ENCODE results near the gene MFSD6.
"Not testable (repeated sequence)": the region's sequence is repeated elsewhere in the genome, so short reads cannot be mapped to it uniquely, and the experiment has no call there.

The MFSD6 gene

DNA sequence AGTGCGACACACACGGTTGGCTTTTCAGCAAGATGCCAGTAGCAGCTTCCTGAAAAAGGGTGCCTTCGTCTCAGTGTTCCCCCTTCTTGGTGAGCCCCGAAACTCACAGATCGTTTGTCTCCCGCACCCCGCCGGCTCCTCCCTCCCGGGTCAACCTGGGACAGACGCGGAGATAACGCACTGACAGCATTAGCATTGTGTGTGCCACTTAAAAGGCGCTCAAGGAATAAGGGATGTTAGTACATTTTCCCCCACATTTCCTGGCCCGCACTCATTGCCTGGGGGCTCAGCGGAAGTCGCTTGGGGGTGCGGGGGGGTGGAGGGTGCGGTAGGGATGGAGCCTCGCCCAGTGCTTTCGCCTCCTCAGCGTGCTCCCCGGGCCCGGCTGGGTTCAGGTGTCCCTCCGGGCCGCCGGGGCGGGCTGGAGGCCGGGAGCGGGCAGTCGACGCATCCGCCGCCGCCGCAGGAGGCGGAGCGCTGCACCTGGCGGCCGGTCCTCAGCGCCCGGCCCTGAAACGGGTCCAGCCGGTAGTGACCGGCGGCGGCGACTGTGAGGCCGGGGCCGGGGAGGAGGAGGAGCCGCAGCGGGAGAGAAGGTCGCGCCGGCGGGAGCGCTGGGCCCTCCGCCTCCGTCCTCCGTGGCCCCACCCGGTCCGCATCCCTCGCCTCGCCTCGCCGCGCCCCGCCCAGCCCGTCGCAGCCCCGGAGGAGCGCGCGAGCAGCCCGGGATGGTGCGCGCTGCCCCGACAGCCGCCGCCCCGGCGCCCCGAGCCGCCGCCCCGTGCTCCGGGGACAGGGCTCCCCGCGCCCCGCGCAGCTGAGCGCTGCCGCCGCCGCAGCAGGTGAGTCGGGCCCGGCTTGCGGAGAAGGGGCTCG lies at the start of gene MFSD6:
MFSD6 (plus strand) TSS at position 694 of the 876 bp plus-strand sequence. CDS start 27,675 bp downstream, outside the sequence.
- no peak for DNase-seq

DNA sequence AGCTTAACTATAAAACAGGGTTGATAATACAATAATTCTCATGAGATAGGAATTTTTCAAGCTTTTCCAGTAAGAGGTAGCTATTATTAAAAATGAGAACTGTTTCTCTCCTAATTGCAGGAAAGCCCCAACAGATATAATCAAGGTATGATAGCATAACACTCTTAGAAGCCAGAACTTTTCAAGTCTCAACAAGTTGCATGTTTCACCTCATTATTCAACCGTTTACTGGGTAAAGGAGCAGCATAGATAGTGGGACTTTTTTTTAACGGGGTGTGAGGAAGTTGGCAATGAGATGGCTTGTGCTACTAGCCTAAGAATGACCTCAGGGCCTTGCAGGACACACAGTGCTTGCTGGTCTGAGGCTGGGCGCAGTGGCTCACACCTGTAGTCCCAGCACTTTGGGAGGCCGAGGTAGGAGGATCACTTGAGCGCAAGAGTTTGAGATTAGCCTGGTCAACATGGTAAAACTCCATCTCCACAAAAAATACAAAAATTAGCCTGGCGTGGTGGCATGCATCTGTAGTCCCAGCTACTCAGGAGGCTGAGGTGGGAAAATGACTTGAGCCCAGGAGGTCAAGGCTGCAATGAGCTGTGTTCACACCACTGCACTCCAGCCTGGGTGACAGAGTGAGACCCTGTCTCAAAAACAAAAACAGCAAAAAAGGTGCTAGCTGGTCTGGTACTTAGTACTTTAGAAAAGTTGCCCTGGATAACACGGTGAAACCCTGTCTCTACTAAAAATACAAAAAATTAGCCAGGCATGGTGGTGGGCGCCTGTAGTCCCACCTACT lies 49.3 kb upstream of the MFSD6 start:
- DNase-seq, result not testable (repeated sequence)

DNA sequence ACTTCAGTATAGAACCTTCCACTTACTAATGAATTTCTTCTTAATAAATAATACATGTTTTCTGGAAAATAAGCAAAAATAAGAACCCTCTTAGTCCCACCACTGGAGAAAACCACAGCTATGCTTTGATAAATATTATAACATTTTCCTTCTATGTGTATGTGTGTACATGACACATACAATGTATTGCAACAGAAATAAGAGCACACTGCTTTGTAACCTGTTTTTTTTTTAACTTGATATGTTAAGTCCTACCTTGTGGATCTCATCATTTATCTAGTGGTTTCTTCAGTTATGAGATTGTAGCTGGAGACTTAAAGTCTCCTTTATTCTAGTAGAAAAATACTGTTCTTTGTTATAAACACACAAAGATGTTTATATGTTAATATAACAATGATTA lies 47.6 kb upstream of the MFSD6 start:
- no peak for DNase-seq

DNA sequence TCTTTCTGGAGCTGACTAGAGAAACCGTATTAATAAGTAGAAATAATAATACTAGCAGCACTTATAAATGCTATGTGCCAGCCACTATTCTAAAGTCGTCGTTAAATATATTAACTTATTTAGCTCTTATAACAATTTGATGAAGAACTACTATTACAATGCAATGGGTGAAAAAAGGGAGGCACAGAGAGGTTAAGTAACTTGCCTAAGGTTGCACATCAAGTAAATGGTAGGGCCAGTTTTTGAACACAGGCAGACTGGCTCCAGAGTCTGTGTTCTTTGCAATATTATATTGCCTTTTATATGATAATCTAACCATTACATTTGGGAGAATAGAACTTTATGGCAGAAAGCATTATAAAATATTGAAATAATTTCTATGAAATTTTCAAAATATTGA lies 47.2 kb upstream of the MFSD6 start:
- no peak for DNase-seq

DNA sequence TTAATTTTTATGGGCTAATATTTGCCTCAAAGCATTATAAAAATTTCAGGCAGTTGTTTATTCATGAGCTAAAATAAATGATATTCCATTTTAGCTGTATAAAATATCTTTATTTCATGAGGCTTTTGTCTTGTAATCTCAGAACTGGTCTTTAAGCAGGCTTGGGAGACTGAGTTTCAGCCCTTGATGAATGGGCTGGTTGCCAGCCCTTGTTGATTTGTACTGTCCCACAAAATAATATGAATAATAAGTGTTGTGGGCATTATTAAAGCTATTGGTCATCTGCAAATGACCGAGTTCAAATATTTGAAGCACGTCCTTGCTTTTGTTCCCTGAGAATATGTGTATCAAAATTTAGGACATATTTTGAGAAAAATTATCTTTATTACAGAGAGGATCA lies 46.6 kb upstream of the MFSD6 start:
- DNase-seq, result no peak

DNA sequence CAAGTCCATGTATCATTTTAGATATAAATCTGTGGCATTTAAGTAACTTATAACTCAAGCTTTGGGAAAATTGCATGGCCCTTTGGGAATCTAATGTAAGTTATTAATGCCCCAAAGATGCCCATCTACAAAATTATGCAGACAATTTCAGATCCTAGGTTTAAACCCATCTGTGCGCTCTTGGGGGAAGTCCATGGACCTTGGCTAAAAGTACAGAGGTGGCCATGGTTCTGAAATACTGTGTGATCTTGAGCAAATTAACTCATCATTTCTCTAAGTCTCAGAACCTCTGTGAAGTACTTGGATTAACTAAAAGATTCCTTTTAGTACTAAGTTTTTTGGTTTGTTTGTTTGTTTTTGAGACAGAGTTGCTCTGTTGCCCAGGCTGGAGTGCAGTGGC lies 45.3 kb upstream of the MFSD6 start:
- DNase-seq, result no peak

DNA sequence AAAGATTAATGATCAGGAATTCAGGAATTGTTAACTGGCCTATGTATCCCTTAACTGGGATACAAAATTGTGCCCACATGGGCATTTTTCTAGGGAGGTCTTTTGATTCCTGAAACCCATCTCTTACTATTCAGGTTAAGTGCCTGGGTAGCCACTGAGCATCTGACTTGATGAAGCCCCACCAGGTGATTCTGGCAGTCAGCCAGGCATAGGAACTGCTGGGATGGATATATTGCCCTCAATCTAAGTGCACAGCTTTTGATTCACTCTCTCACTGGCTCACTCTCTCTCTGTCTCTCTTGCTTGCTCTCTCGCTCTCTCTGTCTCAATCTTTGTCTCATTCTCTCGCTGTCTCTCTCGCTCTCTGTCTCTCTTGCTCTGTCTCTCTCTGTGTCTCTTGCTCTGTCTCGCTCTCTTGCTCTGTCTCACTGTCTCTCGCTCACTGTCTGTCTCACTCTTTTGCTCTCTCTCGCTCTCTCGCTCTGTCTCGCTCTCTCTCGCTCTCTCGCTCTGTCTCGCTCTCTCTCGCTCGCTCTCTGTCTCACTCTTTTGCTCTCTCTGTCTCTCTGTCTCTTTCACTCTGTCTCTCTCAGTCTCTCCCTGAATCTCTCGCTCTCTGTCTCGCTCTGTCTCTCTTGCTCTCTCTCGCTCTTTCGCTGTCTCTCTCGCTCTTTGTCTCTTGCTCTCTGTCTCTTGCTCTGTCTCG lies 42.5 kb upstream of the MFSD6 start:
- no peak for DNase-seq

DNA sequence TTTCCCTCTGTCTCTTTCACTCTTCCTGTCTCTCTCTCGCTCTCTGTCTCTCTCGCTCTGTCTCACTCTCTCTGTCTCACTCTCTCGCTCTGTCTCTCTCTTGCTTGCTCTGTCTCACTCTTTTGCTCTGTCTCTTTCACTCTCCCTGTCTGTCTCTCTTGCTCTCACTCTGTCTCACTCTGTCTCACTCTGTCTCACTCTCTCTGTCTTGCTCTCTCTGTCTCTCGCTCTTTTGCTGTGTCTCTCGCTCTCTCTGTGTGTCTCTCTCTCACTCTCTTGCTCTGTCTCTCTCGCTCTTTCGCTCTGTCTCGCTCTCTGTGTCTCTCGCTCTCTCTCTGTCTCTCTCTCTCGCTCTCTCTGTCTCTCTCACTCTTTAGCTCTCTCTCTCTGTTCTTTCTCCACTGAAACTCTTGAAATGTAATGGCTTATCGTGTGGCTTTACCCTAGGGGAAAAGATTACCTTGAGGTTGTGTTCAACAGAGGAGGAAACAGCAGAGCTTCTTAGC lies 41.9 kb upstream of the MFSD6 start:
- DNase-seq, result no peak

DNA sequence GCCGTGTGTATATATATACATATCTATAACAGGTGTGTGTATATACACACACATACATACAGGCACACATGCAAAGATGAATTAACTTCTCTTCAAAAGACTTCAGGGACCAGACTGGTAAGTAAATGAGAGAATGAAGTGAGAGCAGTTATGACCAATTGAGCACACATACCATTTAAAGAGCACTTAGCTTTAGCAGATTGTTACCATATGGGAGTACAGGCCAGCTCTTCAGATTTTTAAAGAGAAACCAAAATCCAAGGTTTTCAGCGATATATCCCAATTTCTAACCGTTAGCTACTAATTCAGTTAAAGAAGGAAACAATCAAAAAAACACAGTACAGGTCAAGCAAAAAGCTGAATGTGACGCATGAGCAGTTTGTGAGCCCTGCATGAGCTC lies 41.1 kb upstream of the MFSD6 start:
- no peak for DNase-seq

DNA sequence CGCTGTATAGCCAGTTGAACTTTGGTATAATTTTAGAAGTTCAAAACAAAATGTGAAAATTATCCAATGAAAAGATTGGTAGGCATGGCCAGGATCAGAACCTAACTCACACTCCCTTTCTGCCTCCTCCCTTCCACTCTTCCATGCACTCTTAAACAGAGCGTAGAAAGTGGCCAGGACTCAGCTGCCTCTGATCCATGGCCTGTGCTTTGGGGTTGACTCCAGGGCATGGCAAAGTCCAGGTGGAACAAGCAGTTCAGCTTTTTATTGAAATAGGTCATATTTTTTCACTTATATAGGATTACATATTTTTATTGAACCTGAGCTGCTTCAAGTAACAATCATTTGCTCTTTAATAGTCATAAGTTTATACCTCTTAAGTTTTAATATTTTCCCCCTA lies 38.5 kb upstream of the MFSD6 start:
- no peak for DNase-seq

DNA sequence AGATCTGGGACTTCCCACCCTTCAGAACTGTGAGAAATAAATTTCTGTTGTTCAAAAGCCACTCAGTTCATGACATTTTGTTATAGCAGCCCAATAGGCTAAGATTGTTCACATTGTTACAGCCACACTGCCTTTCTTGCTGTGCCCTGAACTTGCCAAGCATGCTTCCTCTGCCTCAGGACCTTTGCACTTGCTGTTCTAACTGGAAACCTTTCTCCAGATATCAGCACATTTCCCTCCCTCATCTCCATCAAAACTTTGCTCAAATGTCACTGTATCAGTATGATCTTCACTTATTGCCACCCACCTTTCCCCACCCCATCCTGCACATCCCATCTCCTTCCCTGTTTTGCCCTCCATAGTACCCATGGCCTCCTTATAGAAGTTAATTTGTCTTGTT lies 32.1 kb upstream of the MFSD6 start:
- DNase-seq, result no peak

DNA sequence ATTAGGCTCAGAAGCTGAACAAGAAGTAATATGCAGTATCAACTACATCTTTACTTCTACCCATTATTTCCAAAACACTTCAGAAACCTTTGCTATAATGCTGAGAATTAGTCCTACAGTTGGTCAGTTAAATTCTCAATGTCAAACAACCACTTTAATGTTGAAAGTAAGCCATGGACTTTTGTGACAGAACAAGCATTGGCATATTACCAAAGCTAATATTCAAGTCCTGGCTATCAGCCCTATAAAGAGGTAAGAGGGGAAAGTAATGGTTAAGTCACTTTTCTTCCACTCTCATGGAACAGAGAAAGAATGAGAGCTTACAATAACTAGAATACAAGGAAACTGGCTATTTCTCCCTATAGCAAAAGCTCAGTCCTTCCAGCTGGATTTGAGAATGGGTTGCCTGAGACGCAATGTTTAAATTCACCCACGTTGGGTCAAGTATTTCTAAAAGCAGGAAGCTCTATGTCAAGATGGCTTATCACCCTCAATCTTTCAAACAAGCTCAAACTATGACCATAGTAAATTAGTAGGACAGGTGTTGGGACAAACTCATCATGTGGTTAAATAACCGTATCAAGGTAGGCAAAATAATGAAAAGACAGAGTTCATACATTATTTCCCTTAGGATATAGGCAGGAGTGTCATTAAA lies 31.4 kb upstream of the MFSD6 start:
- no peak for DNase-seq

DNA sequence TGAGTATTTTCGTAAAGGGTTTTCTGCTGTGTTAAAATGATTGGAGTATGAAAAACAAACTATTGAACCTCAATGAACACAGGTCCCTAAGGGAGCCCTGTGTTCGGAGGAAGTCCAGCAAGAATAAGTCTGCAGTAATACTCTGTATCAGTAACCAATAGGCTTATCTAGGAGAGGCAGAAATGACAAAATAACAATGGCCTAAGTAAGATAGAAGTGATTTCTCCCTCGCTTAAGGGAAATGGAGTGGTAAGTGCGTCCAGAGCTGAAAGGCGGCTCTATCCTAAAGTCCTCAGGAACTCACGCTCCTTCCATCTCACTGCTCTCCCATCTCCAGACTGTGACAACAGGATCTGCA lies 29.3 kb upstream of the MFSD6 start:
- no peak for DNase-seq

DNA sequence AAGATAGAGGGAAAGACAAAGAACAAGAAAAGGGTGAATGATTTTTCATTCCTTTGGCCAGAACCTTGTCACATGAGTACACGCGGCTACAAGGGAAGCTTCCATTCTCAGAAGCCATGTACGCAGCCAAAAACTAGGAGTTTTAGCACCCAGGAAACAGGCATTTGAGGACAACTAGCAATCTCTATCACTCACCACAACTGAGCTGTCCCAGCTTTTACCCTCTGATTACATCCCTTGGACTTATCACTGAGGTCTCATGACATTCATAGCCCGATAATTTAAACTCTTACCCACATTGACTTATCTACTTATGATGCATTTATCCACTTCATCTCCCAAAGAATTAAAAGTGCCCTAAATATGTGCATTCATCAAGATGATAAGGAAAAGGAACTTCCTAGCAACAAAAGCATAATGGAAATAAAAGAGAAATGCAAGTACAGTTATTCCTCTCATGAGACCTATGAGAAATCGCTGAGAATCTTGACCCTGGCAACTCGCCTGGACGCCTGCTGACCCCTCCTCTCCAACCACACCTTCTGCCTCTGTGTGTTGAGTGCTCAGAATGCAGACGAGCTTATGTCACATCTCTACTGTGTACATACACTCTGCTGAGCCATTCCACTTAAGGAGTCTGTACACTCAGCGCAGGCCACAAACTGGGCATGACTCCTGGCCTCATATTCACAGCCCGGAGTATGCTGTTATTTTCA lies 28.7 kb upstream of the MFSD6 start:
- no peak for DNase-seq

DNA sequence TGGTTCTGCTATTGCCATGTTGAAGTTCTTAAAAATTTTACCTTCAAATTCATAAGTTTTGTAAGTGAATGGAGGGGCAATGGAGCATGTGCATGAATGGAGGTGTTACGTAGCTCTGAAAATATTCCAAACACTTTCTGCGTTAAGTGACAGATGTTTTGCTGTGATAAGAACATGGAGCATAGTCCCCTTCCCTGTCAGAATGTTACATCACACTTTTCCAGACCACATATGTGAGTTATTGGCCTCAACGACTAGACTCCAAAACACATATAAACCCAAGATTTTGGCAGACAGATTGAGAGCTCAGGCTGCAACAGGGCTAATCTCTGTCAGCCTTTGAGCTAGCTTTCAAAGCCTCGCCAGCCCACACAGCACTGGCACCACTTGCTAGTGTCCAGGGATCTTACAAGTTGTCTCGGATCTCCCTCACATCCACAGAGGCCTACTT lies 27.2 kb upstream of the MFSD6 start:
- no peak for DNase-seq

DNA sequence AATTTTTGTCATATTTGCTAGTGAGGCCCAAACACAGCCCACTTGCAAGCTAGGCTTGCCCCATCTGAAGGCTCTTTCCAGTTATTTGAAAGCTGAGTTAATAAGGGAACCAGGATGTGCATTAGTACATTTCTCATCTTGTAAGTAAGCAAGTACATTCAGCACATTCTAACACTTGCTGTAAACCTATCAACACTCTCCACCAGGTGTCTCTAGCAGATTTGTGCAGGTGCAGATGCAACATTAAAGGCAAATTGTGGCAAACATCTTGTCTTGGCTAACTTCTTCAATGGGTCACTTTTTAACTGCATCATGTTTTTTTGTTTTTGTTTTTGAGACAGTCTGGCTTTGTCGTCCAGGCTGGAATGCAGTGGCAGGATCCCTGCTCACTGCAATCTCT lies 25.3 kb upstream of the MFSD6 start:
- DNase-seq, result peak; percentile 29

DNA sequence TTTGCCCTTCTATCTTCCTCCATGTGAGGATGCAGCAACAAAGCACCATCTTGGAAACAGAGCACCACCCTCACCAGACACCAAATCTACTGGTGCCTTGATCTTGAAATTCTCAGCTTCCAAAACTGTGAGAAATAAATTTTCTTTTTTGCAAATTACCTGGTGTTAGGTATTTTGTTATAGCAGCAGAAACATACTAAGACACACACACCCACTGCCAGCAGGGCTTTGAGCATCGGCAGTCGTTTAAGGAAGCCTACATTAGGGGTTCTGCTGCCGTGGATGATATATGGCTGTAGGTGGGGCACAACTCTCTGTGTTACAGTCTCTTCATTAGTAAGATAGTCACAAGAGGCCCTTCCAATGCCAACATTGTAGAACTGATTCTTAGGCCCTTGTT lies 20.7 kb upstream of the MFSD6 start:
- no peak for DNase-seq

DNA sequence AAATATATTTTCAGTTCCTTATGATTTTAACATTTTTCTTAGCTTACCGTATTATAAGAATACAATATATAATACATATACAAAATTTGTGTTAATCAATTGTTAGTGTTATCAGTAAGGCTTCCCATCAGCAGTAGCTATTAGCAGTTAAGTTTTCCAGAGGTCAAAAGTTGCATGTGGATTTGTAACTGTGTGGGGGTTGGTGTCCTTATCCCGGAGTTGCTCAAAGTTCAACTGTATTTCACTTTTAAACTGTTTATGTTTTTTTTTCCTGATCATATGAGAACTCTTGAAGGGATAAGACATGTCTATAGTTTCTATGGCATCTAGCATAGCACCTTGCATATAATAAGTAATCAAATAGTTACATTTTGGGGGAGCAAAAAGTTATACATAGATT lies 11.9 kb upstream of the MFSD6 start:
- no peak for DNase-seq

DNA sequence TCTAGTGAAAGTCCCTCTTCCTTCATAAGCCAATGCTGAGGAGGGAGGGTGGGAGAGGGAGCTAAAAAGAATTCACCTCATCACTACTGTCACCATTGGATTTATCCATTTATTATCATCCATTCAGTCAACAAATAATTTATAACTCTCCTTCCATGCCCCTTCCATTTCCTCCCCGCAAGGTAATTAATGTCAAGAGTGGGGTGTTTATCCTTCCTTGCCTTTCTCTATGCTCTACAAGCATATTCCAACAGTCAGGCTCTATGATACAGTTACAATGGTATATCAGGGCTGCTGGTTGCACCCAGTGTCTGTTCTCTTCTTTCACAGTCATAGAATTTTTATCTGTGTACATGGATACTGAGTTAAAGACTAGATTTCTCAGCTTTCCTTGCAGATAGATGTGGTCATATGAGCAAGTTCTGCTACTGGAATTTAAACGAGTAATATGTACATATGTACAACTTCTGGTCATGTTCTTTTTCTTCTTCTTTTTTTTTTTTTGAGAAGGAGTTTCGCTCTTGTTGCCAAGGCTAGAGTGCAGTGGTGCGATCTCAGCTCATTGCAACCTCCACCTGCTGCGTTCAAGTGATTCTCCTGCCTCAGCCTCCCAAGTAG lies 5.1 kb upstream of the MFSD6 start:
- no peak for DNase-seq

DNA sequence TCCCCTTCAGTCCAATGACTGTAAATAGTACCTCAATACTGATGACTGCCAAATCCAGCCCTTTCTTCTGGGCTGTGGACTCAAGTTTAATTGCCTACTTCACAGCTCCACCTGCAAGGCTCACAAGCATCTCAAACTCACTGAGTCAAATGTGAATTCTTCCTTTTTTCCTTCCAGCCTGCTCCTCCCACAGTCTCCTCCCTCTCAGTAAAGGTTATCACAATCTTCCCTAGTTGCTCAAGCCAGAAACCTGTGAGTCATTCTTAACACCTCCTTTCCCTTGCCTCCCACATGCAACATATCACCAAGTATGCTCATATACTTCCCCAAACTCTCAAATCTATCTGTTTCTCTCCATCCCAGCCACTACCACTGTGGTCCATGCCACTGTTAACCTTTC lies 3.7 kb upstream of the MFSD6 start:
- DNase-seq, result no peak

DNA sequence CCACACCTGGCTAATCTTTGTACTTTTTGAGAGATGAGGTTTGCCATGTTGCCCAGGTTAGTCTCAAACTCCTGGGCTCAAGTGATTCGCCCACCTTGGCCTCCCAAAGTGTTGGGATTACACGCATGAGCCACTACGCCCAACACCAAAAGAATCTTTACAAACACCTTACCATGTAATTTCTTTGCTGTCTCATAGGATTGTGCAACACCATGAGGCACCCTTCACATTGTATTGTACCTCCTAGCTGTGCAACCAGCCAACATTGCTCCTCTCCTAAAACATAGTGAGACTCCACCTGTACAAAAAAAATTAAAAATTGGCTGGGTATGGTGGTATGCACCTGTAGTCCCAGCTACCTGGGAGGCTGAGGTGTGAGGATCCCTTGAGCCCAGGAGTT lies 3.1 kb upstream of the MFSD6 start:
- no peak for DNase-seq

DNA sequence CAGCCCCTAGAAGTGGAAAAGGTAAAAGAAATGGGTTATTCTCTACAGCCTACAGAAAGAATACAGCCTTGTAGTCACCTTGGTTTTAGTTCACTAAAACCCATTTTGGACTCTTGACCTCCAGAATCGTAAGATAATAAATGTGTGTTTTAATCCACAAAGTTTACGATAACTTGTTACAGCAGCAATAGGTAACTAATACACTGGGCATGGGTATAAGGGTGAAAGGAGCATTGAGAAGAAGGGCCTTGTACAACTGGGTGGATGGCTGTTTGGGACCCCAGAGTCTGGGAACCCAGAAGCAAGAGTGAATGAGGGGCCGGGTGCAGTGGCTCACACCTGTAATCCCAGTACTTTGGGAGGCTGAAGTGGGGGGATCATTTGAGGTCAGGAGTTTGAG lies 2.2 kb upstream of the MFSD6 start:
- no peak for DNase-seq

Measured in CD4-positive, alpha-beta T cell treated with Interleukin-15 for 1 hour (primary cell).